ENCODE measurements around the gene TTC23. TPM values are rescaled to one million over a fixed set of nuclear protein-coding genes. Genes with fewer than 3 reads are reported as not detected.

The TTC23 gene
- total and polyA plus RNA-seq, 9 of the 15 experiments (the other 6 are each of a cell fraction or from before 2014, with no cell fraction given) = 0.41 to 4.5 (median 2.5) TPM

DNA sequence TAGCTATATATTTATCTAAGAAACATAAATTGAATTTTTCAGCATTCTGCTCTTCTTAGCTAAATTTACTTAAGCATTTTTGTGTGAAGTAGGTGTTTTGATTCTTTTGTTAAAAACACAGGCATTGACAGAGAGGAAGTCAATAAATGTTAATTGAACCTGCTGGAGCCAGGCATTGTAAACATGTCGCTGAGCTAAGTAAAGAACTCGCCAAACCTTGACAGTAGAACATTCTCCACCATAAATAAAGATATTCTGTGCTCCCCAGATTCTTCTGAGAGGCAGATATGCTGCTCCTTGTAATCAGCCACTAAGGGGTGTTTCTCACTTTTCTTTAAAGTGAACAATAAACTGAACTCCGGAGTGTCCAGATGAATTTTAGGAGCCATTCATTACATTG is 106.1 kb downstream of the TTC23 start:
- Histone ChIP-seq H3K79me2 (ENCODE audit: control insufficient read depth, insufficient read depth, low read length) (no peaks in the 10 kb centered on the region), H3K4me2 (ENCODE audit: insufficient read depth, low read length) (no peak overlapping the region), H3K9me3 (replicated peaks; ENCODE audit: control insufficient read depth, insufficient read depth, low read depth, low read length) (no peaks in the 10 kb centered on the region), H4K20me1 (replicated peaks; ENCODE audit: control insufficient read depth, insufficient read depth, low read length) (no peaks in the 10 kb centered on the region), H2AFZ (ENCODE audit: low read depth, low read length) (no peak overlapping the region), H3K4me3 (no peak overlapping the region), H3K4me1 (replicated peaks in 1 of 2; ENCODE audit: control insufficient read depth in 2 of 2, insufficient read depth in 2 of 2, low read length in 2 of 2) (no peaks in the 10 kb centered on the region), H3K27me3 (ENCODE audit: control insufficient read depth in 2 of 2, insufficient read depth in 2 of 2, low read length in 2 of 2) (peaks cover 0 to 11% of the 10 kb centered on the region in 2 experiments; a peak in 2 of 5 replicates), H3K9me1 (ENCODE audit: control insufficient read depth, insufficient read depth, low read length) (no peaks in the 10 kb centered on the region), H3K36me3 (ENCODE audit: control insufficient read depth, insufficient read depth, low read length) (no peaks in the 10 kb centered on the region), H3K27ac (ENCODE audit: extremely low read depth, low read depth, low read length) (no peak overlapping the region), H3K9ac (ENCODE audit: insufficient read depth in 1 of 2, low read depth in 2 of 2, low read length in 2 of 2) (no peak overlapping the region)
- 6% methylated on average over 3 of the region's 3 CpGs for WGBS (ENCODE audit: insufficient coverage, low coverage, missing lambda C conversion rate)
- in situ Hi-C loops (cut with MboI) = no loop called here
- FAIRE-seq = no peak
- intact Hi-C loops (cut with micrococcal nuclease) = no loop called here
- POLR2A ChIA-PET = interaction anchor here (0.8 to 1.4 kb wide), 2 partner anchors 8 to 26 kb away, joined by 3 read pairs; no protein-coding TSS in a partner anchor
- no TSS peak for BruUV-seq (replicated peaks)
- CTCF ChIA-PET (ENCODE audit: low intra/inter-chr PET ratio) = no interaction called here
- ATAC-seq = no peak
- no peak for DNase-seq (ENCODE audit: extremely low read depth in 1 of 4, low spot score in 3 of 4)
- TF ChIP-seq TAF1 (IDR thresholded peaks at IDR 0.05; ENCODE audit: control insufficient read depth, extremely low read depth, insufficient read depth, low read length, severe bottlenecking) (no peak), MITF (IDR thresholded peaks at IDR 0.05) (no peak), HDGF (IDR thresholded peaks at IDR 0.05) (no peak), RNF2 (IDR thresholded peaks at IDR 0.05) (no peak), ZNF766 (CRISPR knock-in tag; conservative IDR thresholded peaks at IDR 0.05) (no peak), TCF15 (CRISPR knock-in tag; IDR thresholded peaks at IDR 0.05) (no peak), ZNF274 (IDR thresholded peaks at IDR 0.05; ENCODE audit: borderline replicate concordance, low read depth, low read length) (no peak), SRSF7 (optimal IDR thresholded peaks at IDR 0.05; ENCODE audit: low read depth, low read length) (no peak), CXXC5 (CRISPR knock-in tag; IDR thresholded peaks at IDR 0.05) (no peak), TCF7L2 (IDR thresholded peaks at IDR 0.05; ENCODE audit: low read depth, low read length) (no peak), ZNF224 (CRISPR knock-in tag; IDR thresholded peaks at IDR 0.05) (no peak), SMAD1 (IDR thresholded peaks at IDR 0.05; ENCODE audit: low read depth, low read length, partially characterized antibody) (no peak), NFIC (IDR thresholded peaks at IDR 0.05) (no peak), GABPA (tag; conservative IDR thresholded peaks at IDR 0.05; ENCODE audit: low read depth) (no peak), NONO (IDR thresholded peaks at IDR 0.05; ENCODE audit: low read depth in 2 of 2, low read length in 1 of 2) (no peak)
- TF ChIP-seq, protein P1, sequence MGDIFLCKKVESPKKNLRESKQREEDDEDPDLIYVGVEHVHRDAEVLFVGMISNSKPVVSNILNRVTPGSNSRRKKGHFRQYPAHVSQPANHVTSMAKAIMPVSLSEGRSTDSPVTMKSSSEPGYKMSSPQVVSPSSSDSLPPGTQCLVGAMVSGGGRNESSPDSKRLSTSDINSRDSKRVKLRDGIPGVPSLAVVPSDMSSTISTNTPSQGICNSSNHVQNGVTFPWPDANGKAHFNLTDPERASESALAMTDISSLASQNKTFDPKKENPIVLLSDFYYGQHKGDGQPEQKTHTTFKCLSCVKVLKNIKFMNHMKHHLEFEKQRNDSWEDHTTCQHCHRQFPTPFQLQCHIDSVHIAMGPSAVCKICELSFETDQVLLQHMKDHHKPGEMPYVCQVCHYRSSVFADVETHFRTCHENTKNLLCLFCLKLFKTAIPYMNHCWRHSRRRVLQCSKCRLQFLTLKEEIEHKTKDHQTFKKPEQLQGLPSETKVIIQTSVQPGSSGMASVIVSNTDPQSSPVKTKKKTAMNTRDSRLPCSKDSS (IDR thresholded peaks at IDR 0.05; ENCODE audit: low read depth, partially characterized antibody) = no peak
- TF ChIP-seq, protein P2, sequence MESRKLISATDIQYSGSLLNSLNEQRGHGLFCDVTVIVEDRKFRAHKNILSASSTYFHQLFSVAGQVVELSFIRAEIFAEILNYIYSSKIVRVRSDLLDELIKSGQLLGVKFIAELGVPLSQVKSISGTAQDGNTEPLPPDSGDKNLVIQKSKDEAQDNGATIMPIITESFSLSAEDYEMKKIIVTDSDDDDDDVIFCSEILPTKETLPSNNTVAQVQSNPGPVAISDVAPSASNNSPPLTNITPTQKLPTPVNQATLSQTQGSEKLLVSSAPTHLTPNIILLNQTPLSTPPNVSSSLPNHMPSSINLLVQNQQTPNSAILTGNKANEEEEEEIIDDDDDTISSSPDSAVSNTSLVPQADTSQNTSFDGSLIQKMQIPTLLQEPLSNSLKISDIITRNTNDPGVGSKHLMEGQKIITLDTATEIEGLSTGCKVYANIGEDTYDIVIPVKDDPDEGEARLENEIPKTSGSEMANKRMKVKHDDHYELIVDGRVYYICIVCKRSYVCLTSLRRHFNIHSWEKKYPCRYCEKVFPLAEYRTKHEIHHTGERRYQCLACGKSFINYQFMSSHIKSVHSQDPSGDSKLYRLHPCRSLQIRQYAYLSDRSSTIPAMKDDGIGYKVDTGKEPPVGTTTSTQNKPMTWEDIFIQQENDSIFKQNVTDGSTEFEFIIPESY (CRISPR knock-in tag; IDR thresholded peaks at IDR 0.05) = no peak

Data from K562 (cell line).